Mononuclear cell (primary cell): ENCODE measurements around the gene LDHD. TPM values are rescaled to one million over a fixed set of nuclear protein-coding genes. Genes with fewer than 3 reads are reported as not detected.

Source experiments
- H3K27me3 ChIP-seq: 2 replicates; pipeline ENCODE4 v1.6.0; 2011; ENCODE audit warnings: low read length, control low read depth; ENCODE audit not compliant: insufficient read depth
- H3K4me1 ChIP-seq: 2 replicates; pipeline ENCODE4 v1.5.1; 2011; ENCODE audit warnings: mild to moderate bottlenecking, low read length, control low read depth; ENCODE audit not compliant: insufficient read depth
- H3K4me3 ChIP-seq: 2 replicates; pipeline ENCODE4 v1.5.1; 2011; ENCODE audit warnings: mild to moderate bottlenecking, low read length, moderate library complexity
- H3K9me3 ChIP-seq: 2 replicates; pipeline ENCODE4 v1.5.1; 2011; ENCODE audit warnings: low read depth, mild to moderate bottlenecking, control low read depth, low read length
- total RNA-seq: library from RNA; depleted of rRNA; stranded (reverse); fragments of >200 nt; gene quantifications from one replicate; pipeline ENCODE4 v1.2.3, GENCODE V29; 2012

The LDHD gene
- total RNA-seq, 1 donor, result 0.84 TPM

DNA sequence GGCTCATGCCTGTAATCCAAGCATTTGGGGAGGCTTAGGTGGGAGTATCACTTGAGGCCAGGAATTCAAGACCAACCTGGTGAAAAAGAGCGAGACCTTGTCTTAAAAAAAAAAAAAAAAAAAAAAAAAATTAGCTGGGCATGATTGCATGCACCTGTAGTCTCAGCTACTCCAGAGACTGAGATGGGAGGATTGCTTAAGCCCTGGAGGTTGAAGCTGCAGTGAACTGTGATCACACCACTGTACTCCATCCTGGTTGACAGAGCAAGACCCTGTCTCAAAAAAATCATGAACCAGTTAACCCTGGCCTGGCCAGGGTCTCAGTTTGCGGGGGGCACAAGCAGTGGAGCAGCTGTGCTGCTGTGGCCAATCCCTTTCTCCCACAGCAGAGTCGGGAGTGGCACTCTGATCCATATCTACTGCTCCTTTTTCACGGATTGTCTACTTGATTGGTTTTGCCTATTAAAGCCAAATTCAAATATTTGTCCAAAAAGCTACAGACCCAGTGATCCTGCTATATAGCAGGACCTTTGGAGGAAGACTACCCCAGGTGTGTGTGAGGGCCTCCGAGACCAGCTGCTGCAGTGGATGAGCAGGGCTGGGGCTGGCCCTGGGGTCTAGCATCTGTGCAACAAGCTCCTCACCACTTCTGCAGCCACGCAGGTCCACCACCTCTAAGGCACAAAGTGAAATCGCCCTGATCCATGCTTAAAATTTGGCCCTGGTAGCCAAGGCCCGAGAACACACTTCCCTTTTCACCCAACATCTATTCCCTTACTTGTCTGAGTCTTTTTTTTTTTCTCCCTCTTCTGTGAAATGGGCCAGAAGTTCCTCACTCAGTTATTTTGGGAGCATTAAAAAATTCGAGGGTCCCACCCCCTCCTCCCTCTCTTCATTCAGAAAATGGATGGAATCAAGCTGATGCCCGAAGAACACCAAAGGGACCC is 48.2 kb downstream of the LDHD start:
- Histone ChIP-seq H3K9me3 (no peaks in the 10 kb centered on the region), H3K27me3 (no peaks in the 10 kb centered on the region), H3K4me3 (no peak overlapping the region), H3K4me1 (peaks cover 26% of the 10 kb centered on the region)

DNA sequence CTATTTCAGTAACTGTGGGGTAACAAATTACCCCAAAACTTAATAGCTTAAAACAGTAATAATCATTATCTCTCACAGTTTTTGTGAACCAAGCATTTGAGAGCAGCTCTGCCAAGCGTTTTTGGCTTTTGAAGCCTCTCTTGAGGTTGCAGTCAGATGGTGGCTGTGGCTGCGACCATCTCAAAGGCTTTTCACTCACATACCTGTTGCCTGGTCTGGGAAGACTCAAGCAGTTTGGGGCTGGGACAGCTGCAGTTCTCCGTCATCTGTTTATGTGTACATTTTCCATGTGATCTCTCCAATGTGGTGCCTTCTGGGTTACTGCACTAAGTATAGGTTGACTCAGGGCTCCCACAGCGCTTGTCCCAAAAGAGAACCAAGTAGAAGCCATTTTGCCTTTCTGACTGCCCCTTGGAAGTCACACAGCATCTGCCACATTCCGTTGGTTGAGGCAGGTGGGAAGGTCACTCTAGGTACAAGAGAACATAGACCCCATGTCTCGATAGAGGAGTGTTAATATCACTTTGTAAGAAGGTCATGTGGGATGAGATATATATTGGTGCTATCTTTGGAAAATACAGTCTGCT is 49.6 kb downstream of the LDHD start:
- peaks cover 40% of the 10 kb centered on the region for H3K4me1 ChIP-seq
- H3K9me3 ChIP-seq, result no peaks in the 10 kb centered on the region
- H3K4me3 ChIP-seq, result no peak overlapping the region
- no peaks in the 10 kb centered on the region for H3K27me3 ChIP-seq

DNA sequence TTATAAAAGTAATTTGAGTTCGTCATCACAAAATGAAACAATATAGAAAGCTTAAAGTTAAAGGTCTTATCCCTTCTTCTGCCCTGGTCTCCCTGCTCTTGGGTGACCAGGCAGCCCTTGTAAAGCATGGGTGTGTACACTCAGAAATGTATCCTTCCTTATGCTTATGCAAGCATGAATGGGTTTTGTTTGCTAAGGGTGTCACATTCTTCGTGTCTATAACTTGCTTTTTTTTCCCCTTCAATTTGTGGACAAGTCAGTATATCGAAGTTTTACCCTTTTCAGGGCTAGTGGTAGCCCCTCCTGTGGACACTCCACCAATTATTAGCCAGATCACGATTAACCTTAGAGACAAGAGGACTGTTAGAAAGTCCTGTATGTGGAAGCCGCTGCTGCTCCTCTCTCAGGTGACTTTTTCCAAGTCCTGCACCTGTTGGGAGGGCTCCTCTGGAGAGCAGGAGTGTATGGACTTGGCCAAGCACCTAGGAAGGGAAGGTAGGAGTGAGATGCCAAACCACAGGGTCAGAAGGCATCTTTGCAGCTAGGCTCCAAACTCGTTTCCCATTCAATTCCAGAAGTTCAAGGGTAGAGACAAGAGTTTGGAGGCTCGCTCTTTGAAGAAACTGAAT is 50.9 kb downstream of the LDHD start:
- H3K27me3 ChIP-seq, result no peaks in the 10 kb centered on the region
- H3K4me3 ChIP-seq, result no peak overlapping the region
- H3K4me1 ChIP-seq, result peaks cover 52% of the 10 kb centered on the region
- H3K9me3 ChIP-seq, result no peaks in the 10 kb centered on the region

DNA sequence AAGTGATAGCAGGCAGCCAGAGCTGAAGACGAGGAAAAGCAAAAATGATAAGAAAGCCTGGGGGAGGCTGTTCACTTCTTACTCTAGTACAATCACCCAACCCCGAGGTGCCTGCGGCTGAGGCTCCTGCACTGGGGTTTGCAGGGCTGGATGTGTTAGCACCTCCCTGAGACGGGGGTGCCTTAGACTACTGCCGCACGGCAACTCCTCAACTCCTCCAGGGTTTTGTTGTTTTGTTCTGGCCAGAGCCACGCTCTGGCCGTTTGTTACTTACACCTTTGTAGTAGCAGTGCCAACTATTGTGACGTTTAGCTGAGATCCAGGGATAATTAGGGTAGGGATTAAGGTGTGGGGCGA is 51.5 kb downstream of the LDHD start:
- no peaks in the 10 kb centered on the region for H3K27me3 ChIP-seq
- H3K4me1 ChIP-seq, result peaks cover 56% of the 10 kb centered on the region
- no peak overlapping the region for H3K4me3 ChIP-seq
- H3K9me3 ChIP-seq, result no peaks in the 10 kb centered on the region

DNA sequence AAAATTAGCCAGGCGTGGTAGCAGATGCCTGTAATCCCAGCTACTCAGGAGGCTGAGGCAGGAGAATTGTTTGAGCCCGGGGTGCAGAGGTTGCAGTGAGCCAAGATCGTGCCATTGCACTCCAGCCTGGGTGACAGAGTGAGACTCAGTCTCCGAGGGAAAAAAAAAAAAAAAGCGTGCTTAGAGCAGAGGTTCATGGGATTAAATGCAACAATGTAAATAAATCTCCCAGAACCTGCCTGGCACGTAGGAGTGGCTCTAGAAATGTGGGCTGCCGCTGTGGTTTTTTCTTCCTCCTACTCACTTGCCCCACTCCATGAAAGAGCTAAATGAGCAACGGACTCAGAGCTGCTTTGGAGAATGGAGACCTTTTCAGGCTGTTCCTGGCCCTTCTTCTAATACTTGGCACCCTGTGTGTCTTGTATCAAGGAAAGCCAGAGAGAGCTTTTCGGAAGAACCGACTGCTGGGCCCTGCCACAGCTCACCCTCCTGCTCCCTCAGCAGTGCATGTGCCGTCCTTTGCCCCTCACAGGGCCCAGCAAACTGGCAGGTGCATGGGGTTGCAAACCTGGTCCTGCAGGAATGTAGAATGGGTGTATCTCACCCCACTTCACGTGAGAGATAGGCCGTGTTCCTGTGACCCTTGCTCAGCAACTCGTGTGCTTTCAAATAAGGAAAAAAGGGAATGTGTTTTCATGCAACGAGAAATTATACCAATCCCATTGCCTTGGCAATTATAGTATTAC is 52.0 kb downstream of the LDHD start:
- Histone ChIP-seq H3K27me3 (no peaks in the 10 kb centered on the region), H3K9me3 (no peaks in the 10 kb centered on the region), H3K4me1 (peaks cover 56% of the 10 kb centered on the region), H3K4me3 (no peak overlapping the region)

DNA sequence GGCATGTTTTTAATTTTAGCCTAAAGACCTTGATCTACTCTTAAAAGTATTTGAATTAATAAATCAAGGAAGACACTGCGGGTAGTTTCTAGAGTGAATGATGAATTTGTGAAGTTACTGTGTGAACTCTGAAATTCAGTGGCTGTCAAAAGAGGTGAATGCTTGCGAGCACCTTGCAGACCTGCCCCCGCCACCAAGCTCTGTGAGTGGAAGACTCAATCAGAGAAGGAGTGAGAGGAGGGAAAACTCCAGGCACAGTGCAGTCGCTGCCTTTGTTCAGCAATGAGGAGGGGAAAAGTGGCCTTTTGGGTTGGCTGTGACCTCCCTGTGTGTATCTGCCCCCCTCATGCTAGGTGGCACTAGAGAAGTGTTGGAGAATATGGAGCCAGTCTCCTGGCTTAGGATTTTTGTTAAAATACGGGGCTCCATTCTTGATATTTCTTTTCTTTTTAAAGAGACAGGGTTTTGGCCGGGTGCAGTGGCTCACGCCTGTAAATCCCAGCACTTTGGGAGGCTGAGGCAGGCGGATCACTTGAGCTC is 53.0 kb downstream of the LDHD start:
- no peak overlapping the region for H3K4me3 ChIP-seq
- peaks cover 56% of the 10 kb centered on the region for H3K4me1 ChIP-seq
- no peaks in the 10 kb centered on the region for H3K9me3 ChIP-seq
- no peaks in the 10 kb centered on the region for H3K27me3 ChIP-seq

DNA sequence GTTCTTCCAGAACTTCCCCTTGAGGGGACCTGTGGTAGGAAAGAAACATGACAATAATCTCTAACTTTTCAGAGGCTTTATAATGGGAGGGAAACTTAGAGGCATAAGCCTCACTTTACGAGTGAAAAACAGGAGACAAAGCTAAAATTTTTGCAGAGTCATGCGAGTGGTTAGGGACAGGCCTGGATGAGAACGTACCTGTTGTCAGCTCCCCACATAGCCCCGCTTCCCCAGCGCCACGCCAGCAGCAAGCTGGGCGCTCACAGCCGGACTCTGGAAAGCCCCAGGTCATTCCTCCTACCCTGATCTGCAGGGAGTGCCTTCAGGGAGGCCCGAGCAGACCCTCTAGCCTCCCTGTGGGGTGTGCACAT is 53.6 kb downstream of the LDHD start:
- peaks cover 56% of the 10 kb centered on the region for H3K4me1 ChIP-seq
- H3K9me3 ChIP-seq, result no peaks in the 10 kb centered on the region

DNA sequence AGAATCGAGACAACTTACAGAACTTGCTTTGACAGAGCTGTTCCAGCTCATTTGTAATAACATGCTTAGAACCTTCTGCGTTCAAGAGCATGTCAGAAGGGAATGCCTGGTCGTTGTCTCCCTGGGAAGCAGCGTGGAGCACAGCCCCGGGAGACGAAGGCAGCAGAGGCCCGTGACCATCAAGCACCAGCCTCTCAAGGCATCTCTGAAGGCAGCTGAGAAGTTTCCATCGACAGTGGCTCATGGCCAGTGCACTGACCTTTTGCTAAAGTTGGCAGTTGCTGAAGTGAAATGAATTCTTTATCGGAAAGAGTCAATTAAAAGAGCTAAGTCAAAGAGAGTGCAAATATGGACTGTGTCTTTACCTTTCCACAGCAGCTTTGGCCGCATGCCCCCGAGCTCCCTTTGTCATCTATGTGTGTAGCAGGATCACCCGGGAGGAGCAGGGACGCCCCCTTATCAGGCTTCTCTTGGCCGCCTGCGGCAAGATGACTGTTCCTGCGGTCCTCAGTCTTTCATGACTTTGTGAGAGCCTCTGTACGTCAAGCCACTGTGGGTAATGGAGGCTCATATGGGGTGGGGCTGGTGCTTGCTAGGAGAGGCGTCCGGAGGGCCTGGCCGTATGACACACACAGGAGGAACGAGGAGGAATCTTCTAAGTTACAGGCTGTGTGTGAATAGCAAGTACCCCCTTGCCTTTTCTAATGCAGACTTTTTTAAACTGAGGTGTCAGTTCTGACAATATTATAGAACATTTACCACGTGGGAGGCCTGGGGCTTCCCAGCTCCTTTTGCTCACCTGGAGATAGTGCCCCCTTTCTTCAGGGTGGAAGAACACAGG is 54.2 kb downstream of the LDHD start:
- H3K4me3 ChIP-seq, result no peak overlapping the region
- no peaks in the 10 kb centered on the region for H3K27me3 ChIP-seq
- H3K4me1 ChIP-seq, result peaks cover 56% of the 10 kb centered on the region
- H3K9me3 ChIP-seq, result no peaks in the 10 kb centered on the region

More for the DNA sequence above, 53.6 kb downstream of the LDHD start:
- H3K27me3 ChIP-seq, result no peaks in the 10 kb centered on the region
- no peak overlapping the region for H3K4me3 ChIP-seq

Other genes starting within 250 kb of the LDHD start
- 16.7 TPM for gene WDR59, start 131.7 kb downstream of the LDHD start, total RNA-seq
- 2.9 TPM for gene ZNRF1, start 117.8 kb downstream of the LDHD start, total RNA-seq
- 14.2 TPM for gene ZFP1, start 31.7 kb upstream of the LDHD start, total RNA-seq
- not detected for gene CTRB2, start 90.4 kb upstream of the LDHD start, total RNA-seq
- not detected for gene CTRB1, start 102.2 kb upstream of the LDHD start, total RNA-seq
- 0.10 TPM for gene BCAR1, start 134.8 kb upstream of the LDHD start, total RNA-seq